Liver (tissue), 3 donors: ENCODE measurements around the gene GNPTAB.

Experiments
- GABPA ChIP-seq, 2 donors: IDR thresholded peaks in 1 of 2; conservative IDR thresholded peaks in 1 of 2; 2 replicates each; pipeline ENCODE4 v1.6.1; 2016; ENCODE audit warnings: antibody characterized with exemption in 2 of 2, mild to moderate bottlenecking in 1 of 2, moderate library complexity in 1 of 2
- HNF4G ChIP-seq: IDR thresholded peaks from 2 replicates; pipeline ENCODE4 v1.6.1; 2016; ENCODE audit warnings: antibody characterized with exemption
- JUND ChIP-seq, 2 donors: IDR thresholded peaks; 2 replicates each; pipeline ENCODE4 v1.6.1; 2016; ENCODE audit warnings: antibody characterized with exemption in 2 of 2
- SP1 ChIP-seq: IDR thresholded peaks from 2 replicates; pipeline ENCODE4 v1.6.1; 2018; ENCODE audit warnings: antibody characterized with exemption, mild to moderate bottlenecking
- TAF1 ChIP-seq: conservative IDR thresholded peaks from 2 replicates; pipeline ENCODE4 v1.6.1; 2016; ENCODE audit warnings: antibody characterized with exemption, mild to moderate bottlenecking
- YY1 ChIP-seq: IDR thresholded peaks from 2 replicates; pipeline ENCODE4 v1.6.1; 2016; ENCODE audit warnings: antibody characterized with exemption, mild to moderate bottlenecking
- TF ChIP-seq, protein P1 (sequence below): fragments of 150-350 bp; IDR thresholded peaks from 2 replicates; pipeline ENCODE4 v1.5.1; 2017; ENCODE audit warnings: improper control_type of control experiment, low read depth, low read length; ENCODE audit not compliant: missing input control
- TF ChIP-seq, protein P2 (sequence below): IDR thresholded peaks from 2 replicates; pipeline ENCODE4 v1.6.1; 2016; ENCODE audit warnings: antibody characterized with exemption, mild to moderate bottlenecking
- TF ChIP-seq, protein P3 (sequence below): IDR thresholded peaks from 2 replicates; pipeline ENCODE4 v1.6.1; 2016; ENCODE audit warnings: antibody characterized with exemption
- donor health status: healthy.
- donor health status: healthy.

DNA sequence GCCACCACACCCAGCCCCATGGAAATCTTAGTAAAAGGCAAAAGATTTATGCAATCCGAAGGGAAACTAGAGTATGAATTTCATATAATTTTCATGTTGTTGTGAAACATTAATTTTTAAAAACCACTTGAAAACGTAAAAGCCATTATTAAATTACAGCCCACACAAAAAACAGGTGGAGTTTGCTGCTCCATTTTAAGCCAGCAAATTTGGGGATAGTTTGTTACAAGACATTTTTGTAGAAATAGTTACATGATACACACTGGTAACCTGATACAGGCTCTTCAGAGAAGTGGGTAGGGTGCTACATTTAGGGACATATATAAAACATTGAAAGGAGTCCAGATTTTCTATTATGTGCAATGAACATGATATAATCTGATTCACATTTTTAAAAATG, 17.6 kb downstream of the GNPTAB start:
- no peak for TF ChIP-seq SP1
- TF ChIP-seq, protein P1, sequence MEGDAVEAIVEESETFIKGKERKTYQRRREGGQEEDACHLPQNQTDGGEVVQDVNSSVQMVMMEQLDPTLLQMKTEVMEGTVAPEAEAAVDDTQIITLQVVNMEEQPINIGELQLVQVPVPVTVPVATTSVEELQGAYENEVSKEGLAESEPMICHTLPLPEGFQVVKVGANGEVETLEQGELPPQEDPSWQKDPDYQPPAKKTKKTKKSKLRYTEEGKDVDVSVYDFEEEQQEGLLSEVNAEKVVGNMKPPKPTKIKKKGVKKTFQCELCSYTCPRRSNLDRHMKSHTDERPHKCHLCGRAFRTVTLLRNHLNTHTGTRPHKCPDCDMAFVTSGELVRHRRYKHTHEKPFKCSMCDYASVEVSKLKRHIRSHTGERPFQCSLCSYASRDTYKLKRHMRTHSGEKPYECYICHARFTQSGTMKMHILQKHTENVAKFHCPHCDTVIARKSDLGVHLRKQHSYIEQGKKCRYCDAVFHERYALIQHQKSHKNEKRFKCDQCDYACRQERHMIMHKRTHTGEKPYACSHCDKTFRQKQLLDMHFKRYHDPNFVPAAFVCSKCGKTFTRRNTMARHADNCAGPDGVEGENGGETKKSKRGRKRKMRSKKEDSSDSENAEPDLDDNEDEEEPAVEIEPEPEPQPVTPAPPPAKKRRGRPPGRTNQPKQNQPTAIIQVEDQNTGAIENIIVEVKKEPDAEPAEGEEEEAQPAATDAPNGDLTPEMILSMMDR: no peak
- no peak for TF ChIP-seq TAF1
- TF ChIP-seq YY1: no peak
- no peak for TF ChIP-seq JUND (IDR thresholded peaks at IDR 0.05)
- TF ChIP-seq GABPA (IDR thresholded peaks at IDR 0.05 in 1 of 2, conservative IDR thresholded peaks at IDR 0.05 in 1 of 2): no peak
- no peak for TF ChIP-seq HNF4G
- TF ChIP-seq, protein P2, sequence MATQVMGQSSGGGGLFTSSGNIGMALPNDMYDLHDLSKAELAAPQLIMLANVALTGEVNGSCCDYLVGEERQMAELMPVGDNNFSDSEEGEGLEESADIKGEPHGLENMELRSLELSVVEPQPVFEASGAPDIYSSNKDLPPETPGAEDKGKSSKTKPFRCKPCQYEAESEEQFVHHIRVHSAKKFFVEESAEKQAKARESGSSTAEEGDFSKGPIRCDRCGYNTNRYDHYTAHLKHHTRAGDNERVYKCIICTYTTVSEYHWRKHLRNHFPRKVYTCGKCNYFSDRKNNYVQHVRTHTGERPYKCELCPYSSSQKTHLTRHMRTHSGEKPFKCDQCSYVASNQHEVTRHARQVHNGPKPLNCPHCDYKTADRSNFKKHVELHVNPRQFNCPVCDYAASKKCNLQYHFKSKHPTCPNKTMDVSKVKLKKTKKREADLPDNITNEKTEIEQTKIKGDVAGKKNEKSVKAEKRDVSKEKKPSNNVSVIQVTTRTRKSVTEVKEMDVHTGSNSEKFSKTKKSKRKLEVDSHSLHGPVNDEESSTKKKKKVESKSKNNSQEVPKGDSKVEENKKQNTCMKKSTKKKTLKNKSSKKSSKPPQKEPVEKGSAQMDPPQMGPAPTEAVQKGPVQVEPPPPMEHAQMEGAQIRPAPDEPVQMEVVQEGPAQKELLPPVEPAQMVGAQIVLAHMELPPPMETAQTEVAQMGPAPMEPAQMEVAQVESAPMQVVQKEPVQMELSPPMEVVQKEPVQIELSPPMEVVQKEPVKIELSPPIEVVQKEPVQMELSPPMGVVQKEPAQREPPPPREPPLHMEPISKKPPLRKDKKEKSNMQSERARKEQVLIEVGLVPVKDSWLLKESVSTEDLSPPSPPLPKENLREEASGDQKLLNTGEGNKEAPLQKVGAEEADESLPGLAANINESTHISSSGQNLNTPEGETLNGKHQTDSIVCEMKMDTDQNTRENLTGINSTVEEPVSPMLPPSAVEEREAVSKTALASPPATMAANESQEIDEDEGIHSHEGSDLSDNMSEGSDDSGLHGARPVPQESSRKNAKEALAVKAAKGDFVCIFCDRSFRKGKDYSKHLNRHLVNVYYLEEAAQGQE: no peak
- TF ChIP-seq, protein P3, sequence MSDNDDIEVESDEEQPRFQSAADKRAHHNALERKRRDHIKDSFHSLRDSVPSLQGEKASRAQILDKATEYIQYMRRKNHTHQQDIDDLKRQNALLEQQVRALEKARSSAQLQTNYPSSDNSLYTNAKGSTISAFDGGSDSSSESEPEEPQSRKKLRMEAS: no peak
